ENCODE measurements around the gene EPN3.

The EPN3 gene

DNA sequence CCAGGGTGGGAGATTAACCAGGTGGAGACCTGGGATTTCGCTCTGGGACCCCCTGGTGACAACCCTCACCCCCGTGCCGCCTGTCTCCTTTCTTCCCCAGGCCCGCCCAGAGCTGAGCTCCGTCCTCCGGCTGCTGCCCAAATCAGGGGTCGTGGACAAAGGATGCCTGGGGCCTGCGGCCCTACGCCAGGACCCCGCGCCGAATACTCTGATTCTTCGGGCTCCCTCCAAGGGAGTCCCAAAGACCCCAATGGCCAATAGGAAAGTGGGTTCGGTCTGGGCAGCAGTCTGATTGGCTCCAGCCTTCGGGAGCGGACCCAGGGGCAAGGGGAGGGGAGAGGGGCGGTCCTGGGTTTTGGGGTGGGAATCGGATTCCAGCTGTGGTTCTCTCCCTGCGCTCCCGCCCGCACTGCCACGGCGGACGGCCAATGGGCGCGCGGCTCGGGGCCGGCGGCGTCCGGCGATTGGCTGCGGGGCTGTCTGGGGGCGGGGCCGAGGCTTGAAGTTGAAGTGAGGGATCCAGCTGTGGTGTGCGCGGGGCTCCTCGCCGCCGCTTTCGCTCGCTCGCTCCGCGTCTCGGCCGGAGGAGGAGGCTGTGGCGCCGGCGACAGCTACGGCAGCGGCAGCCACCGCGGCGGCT, 27.8 kb downstream of the EPN3 start, which contains the start of gene CACNA1G:
TSS of gene CACNA1G (plus strand) at position 531 of the 640 bp plus-strand sequence. CDS start 745 bp downstream, outside the sequence.
- H3K9me3 ChIP-seq (ENCODE audit: control insufficient read depth, low read length): no peaks in the 10 kb centered on the region
- H3K79me2 ChIP-seq: no peaks in the 10 kb centered on the region
- H3K4me3 ChIP-seq (ENCODE audit: low read depth, low read length): peak within 1 kb of the TSS; percentile 12
- no peaks in the 10 kb centered on the region for H3K36me3 ChIP-seq (ENCODE audit: control insufficient read depth, insufficient read depth, low read length)
- no peak within 1 kb of the TSS for H3K9ac ChIP-seq
- H2AFZ ChIP-seq: peak within 1 kb of the TSS; percentile 50
- TF ChIP-seq, protein P1, sequence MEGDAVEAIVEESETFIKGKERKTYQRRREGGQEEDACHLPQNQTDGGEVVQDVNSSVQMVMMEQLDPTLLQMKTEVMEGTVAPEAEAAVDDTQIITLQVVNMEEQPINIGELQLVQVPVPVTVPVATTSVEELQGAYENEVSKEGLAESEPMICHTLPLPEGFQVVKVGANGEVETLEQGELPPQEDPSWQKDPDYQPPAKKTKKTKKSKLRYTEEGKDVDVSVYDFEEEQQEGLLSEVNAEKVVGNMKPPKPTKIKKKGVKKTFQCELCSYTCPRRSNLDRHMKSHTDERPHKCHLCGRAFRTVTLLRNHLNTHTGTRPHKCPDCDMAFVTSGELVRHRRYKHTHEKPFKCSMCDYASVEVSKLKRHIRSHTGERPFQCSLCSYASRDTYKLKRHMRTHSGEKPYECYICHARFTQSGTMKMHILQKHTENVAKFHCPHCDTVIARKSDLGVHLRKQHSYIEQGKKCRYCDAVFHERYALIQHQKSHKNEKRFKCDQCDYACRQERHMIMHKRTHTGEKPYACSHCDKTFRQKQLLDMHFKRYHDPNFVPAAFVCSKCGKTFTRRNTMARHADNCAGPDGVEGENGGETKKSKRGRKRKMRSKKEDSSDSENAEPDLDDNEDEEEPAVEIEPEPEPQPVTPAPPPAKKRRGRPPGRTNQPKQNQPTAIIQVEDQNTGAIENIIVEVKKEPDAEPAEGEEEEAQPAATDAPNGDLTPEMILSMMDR (IDR thresholded peaks at IDR 0.05): no peak
- H3K27ac ChIP-seq: no peak within 1 kb of the TSS
- peak within 1 kb of the TSS; percentile 57 for H3K4me2 ChIP-seq (ENCODE audit: low read length)
- peaks cover 6% of the 10 kb centered on the region for H3K27me3 ChIP-seq (ENCODE audit: control insufficient read depth, insufficient read depth, low read length)
- peaks cover 13% of the 10 kb centered on the region for H3K4me1 ChIP-seq

DNA sequence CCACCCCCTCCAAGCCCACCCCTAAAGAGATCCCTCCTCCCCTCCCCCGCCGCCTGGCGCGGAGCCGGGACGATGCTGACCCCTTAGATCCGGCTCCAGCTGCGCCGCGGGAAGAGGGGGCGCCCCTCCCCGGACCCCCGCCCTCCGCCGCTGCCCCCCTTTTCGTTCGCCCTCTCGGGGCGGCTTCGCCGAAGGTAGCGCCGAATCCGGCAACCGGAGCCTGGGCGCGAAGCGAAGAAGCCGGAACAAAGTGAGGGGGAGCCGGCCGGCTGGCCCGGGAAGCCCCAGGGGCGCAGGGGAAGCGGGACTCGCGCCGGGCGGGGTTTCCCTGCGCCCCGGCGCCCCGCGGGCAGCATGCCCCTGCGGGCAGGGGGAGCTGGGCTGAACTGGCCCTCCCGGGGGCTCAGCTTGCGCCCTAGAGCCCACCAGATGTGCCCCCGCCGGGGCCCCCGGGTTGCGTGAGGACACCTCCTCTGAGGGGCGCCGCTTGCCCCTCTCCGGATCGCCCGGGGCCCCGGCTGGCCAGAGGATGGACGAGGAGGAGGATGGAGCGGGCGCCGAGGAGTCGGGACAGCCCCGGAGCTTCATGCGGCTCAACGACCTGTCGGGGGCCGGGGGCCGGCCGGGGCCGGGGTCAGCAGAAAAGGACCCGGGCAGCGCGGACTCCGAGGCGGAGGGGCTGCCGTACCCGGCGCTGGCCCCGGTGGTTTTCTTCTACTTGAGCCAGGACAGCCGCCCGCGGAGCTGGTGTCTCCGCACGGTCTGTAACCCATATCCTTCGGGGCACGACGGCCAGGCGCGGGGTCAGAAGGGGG, 28.6 kb downstream of the EPN3 start:
- H3K27ac ChIP-seq: no peak overlapping the region
- peak overlapping the region; percentile 50 for H2AFZ ChIP-seq
- H3K27me3 ChIP-seq (ENCODE audit: control insufficient read depth, insufficient read depth, low read length): peaks cover 6% of the 10 kb centered on the region
- H3K9ac ChIP-seq: no peak overlapping the region
- H3K4me1 ChIP-seq: peaks cover 13% of the 10 kb centered on the region
- no peaks in the 10 kb centered on the region for H3K9me3 ChIP-seq (ENCODE audit: control insufficient read depth, low read length)
- no peaks in the 10 kb centered on the region for H3K79me2 ChIP-seq
- H3K4me2 ChIP-seq (ENCODE audit: low read length): peak overlapping the region; percentile 57
- TF ChIP-seq, protein P1 (IDR thresholded peaks at IDR 0.05): no peak
- H3K4me3 ChIP-seq (ENCODE audit: low read depth, low read length): peak overlapping the region; percentile 12
- H3K36me3 ChIP-seq (ENCODE audit: control insufficient read depth, insufficient read depth, low read length): no peaks in the 10 kb centered on the region

DNA sequence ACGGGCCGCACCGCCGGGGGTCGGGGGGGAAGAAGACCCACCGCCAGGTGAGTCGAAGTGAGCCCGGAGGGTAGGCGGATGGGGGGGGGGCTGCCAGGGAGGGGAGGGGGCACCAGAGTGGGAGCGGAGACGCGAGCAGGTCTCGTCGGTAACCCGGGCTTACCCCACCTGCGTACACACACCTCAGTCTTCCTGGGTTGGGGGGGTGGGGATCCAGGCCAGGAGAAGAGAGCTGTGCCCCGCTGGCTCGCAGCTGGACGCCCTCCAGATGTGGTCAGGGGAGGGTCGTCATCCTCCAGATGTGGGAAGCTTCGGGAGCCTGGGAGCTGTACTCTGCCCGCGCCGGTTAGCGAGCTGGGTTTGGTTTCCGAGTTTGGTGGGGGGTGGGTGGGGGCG, 29.2 kb downstream of the EPN3 start:
- H3K27me3 ChIP-seq (ENCODE audit: control insufficient read depth, insufficient read depth, low read length): peaks cover 6% of the 10 kb centered on the region

DNA sequence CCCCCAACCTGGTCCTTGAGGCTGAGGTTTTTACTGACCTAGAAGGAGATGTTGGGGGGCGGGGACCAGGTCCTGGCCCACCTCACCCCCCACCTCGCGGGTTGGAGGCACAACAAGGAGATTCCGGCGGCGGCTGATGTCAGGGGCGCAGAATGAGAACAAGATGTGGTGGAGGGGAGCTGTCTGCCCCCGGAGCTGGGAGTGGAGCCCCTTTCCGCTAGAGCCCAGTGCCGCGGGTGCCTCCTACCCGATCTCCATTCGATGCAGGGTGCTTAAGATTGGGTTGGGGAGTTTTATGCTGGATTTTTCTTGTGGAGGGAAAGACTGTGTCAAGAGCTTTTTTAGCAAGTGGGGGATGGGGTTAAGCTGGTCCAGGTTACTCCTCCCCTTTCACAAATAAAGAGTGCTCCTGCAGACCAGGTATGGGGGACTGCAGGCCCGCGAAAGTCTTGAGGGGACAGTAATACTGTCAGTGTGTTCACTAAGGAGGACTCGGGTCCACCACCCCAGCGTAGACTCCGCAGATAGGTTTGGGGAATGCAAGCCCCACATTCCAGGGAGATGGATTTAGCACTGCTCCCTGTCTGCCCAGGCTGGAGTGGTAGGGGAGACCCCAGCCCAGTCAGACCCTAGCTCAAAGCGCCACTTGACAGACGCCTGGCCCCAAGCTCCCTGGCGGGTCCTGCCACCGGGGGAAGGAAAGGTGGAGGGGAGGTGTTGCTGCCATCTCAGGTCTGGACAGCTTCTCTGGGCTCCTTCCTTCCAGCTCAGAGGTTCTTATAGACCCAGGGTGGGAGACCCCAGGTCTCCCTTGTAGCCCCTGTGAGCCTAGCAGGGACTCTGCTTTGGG, 29.9 kb downstream of the EPN3 start:
- Histone ChIP-seq H3K4me1 (peaks cover 13% of the 10 kb centered on the region), H3K79me2 (no peaks in the 10 kb centered on the region)

More for the DNA sequence above, 29.2 kb downstream of the EPN3 start:
- Histone ChIP-seq H3K9me3 (ENCODE audit: control insufficient read depth, low read length) (no peaks in the 10 kb centered on the region), H3K27ac (no peak overlapping the region), H3K4me3 (ENCODE audit: low read depth, low read length) (no peak overlapping the region), H2AFZ (no peak overlapping the region), H3K79me2 (no peaks in the 10 kb centered on the region), H3K9ac (no peak overlapping the region), H3K4me2 (ENCODE audit: low read length) (no peak overlapping the region), H3K4me1 (peaks cover 13% of the 10 kb centered on the region), H3K36me3 (ENCODE audit: control insufficient read depth, insufficient read depth, low read length) (no peaks in the 10 kb centered on the region)
- TF ChIP-seq, protein P1 (IDR thresholded peaks at IDR 0.05): no peak

More for the DNA sequence above, 29.9 kb downstream of the EPN3 start:
- TF ChIP-seq, protein P1 (IDR thresholded peaks at IDR 0.05): no peak
- Histone ChIP-seq H3K27me3 (ENCODE audit: control insufficient read depth, insufficient read depth, low read length) (peaks cover 6% of the 10 kb centered on the region), H3K4me3 (ENCODE audit: low read depth, low read length) (no peak overlapping the region), H3K9ac (no peak overlapping the region), H3K36me3 (ENCODE audit: control insufficient read depth, insufficient read depth, low read length) (no peaks in the 10 kb centered on the region), H3K4me2 (ENCODE audit: low read length) (no peak overlapping the region), H2AFZ (no peak overlapping the region), H3K27ac (no peak overlapping the region), H3K9me3 (ENCODE audit: control insufficient read depth, low read length) (no peaks in the 10 kb centered on the region)

Measured in parathyroid adenoma (tissue), 2 donors.